Esophagus muscularis mucosa (tissue), 3 donors: ENCODE data around the gene DNAJC12.

Experiments used
- POLR2A ChIP-seq: fragments of 450-650 bp; IDR thresholded peaks from one replicate; pipeline ENCODE4 v1.6.1; 2017; ENCODE audit warnings: antibody characterized with exemption, moderate library complexity, mild to moderate bottlenecking, low read depth
- TF ChIP-seq, protein P1 (sequence below), 3 experiments: fragments of 200-600 bp in 2 of 3; fragments of 450-650 bp in 1 of 3; sonication (generic) in 2 of 3; IDR thresholded peaks; one replicate each; pipeline ENCODE4 v1.5.1; 2017 to 2019; ENCODE audit warnings: antibody characterized with exemption in 3 of 3, mild to moderate bottlenecking in 2 of 3, moderate library complexity in 1 of 3

GRCh38 chr10:67809107-67809506 lies 28.9 kb downstream of the DNAJC12 start:
- no peak for TF ChIP-seq POLR2A
- TF ChIP-seq, protein P1, sequence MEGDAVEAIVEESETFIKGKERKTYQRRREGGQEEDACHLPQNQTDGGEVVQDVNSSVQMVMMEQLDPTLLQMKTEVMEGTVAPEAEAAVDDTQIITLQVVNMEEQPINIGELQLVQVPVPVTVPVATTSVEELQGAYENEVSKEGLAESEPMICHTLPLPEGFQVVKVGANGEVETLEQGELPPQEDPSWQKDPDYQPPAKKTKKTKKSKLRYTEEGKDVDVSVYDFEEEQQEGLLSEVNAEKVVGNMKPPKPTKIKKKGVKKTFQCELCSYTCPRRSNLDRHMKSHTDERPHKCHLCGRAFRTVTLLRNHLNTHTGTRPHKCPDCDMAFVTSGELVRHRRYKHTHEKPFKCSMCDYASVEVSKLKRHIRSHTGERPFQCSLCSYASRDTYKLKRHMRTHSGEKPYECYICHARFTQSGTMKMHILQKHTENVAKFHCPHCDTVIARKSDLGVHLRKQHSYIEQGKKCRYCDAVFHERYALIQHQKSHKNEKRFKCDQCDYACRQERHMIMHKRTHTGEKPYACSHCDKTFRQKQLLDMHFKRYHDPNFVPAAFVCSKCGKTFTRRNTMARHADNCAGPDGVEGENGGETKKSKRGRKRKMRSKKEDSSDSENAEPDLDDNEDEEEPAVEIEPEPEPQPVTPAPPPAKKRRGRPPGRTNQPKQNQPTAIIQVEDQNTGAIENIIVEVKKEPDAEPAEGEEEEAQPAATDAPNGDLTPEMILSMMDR (IDR thresholded peaks at IDR 0.05) = no peak
